ENCODE measurements around the gene PPP1R37. TPM values are rescaled to one million over a fixed set of nuclear protein-coding genes. Genes with fewer than 3 reads are reported as not detected.

PPP1R37 gene
- total and polyA plus RNA-seq, 4 donors = 1.8 to 10.4 (median 9.3) TPM

GRCh38 chr19:45141203-45141900, 48.4 kb downstream of the PPP1R37 start:
- no peak for DNase-seq (ENCODE audit: low spot score)
- no peaks in the 10 kb centered on the region for H3K27me3 ChIP-seq (ENCODE audit: control insufficient read depth in 4 of 4, insufficient read depth in 4 of 4, low read length in 3 of 4)
- no peak overlapping the region for H3K27ac ChIP-seq (ENCODE audit: low read depth in 1 of 2, low read length in 2 of 2)
- H3K36me3 ChIP-seq (ENCODE audit: control insufficient read depth in 4 of 4, insufficient read depth in 3 of 4, low read depth in 1 of 4, low read length in 3 of 4) = peaks cover 0 to 10% (median 2%) of the 10 kb centered on the region in 4 donors
- H3K9ac ChIP-seq (ENCODE audit: low read depth in 1 of 2, low read length in 2 of 2) = no peak overlapping the region
- TF ChIP-seq, protein P1, sequence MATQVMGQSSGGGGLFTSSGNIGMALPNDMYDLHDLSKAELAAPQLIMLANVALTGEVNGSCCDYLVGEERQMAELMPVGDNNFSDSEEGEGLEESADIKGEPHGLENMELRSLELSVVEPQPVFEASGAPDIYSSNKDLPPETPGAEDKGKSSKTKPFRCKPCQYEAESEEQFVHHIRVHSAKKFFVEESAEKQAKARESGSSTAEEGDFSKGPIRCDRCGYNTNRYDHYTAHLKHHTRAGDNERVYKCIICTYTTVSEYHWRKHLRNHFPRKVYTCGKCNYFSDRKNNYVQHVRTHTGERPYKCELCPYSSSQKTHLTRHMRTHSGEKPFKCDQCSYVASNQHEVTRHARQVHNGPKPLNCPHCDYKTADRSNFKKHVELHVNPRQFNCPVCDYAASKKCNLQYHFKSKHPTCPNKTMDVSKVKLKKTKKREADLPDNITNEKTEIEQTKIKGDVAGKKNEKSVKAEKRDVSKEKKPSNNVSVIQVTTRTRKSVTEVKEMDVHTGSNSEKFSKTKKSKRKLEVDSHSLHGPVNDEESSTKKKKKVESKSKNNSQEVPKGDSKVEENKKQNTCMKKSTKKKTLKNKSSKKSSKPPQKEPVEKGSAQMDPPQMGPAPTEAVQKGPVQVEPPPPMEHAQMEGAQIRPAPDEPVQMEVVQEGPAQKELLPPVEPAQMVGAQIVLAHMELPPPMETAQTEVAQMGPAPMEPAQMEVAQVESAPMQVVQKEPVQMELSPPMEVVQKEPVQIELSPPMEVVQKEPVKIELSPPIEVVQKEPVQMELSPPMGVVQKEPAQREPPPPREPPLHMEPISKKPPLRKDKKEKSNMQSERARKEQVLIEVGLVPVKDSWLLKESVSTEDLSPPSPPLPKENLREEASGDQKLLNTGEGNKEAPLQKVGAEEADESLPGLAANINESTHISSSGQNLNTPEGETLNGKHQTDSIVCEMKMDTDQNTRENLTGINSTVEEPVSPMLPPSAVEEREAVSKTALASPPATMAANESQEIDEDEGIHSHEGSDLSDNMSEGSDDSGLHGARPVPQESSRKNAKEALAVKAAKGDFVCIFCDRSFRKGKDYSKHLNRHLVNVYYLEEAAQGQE (IDR thresholded peaks at IDR 0.05) = no peak
- TF ChIP-seq, protein P2, sequence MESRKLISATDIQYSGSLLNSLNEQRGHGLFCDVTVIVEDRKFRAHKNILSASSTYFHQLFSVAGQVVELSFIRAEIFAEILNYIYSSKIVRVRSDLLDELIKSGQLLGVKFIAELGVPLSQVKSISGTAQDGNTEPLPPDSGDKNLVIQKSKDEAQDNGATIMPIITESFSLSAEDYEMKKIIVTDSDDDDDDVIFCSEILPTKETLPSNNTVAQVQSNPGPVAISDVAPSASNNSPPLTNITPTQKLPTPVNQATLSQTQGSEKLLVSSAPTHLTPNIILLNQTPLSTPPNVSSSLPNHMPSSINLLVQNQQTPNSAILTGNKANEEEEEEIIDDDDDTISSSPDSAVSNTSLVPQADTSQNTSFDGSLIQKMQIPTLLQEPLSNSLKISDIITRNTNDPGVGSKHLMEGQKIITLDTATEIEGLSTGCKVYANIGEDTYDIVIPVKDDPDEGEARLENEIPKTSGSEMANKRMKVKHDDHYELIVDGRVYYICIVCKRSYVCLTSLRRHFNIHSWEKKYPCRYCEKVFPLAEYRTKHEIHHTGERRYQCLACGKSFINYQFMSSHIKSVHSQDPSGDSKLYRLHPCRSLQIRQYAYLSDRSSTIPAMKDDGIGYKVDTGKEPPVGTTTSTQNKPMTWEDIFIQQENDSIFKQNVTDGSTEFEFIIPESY (IDR thresholded peaks at IDR 0.05) = no peak
- TF ChIP-seq JUND (IDR thresholded peaks at IDR 0.05) = no peak
- TF ChIP-seq RXRA (IDR thresholded peaks at IDR 0.05) = no peak
- no peak for TF ChIP-seq HNF4A (conservative IDR thresholded peaks at IDR 0.05)
- TF ChIP-seq MAX (IDR thresholded peaks at IDR 0.05) = no peak
- no peak for TF ChIP-seq HNF4G (IDR thresholded peaks at IDR 0.05)
- TF ChIP-seq SP1 (IDR thresholded peaks at IDR 0.05) = no peak
- TF ChIP-seq EGR1 (IDR thresholded peaks at IDR 0.05; ENCODE audit: low read depth in 2 of 2) = no peak
- no peaks in the 10 kb centered on the region for H3K4me1 ChIP-seq (ENCODE audit: control insufficient read depth in 4 of 4, insufficient read depth in 4 of 4, low read length in 3 of 4)
- no peak overlapping the region for H3K4me3 ChIP-seq (ENCODE audit: low read depth in 1 of 3, low read length in 3 of 3)
- WGBS = 96% methylated on average over 28 of the region's 28 CpGs
- no peaks in the 10 kb centered on the region for H3K9me3 ChIP-seq (ENCODE audit: control insufficient read depth in 4 of 4, low read length in 3 of 4)

DNA sequence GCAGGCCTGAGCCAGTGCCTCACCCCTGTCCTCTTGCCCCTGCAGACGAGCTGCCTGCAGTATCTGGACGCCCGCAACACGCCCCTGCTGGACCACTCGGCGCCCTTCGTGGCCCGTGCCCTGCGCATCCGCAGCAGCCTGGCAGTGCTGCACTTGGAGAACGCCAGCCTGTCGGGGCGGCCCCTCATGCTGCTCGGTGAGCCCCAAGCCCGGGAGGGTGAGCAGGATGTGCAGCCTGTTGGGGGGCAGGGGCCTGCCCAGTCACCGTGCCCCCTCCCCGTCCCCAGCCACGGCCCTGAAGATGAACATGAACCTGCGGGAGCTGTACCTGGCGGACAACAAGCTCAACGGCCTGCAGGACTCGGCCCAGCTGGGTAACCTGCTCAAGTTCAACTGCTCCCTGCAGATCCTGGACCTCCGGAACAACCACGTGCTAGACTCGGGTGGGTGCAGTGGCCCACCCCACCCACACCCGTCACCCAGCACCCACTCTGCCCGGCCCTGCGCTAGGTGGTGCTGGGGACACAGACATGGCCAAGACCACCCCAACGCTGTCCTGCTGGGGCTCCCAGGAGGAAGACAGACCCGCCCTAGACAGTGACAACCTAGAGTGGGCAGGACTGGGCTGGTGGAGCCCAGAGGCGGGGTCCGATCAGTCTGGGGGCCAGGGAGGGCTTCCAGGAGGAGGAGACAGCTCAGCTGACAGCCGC, 49.2 kb downstream of the PPP1R37 start:
- H3K9me3 ChIP-seq (ENCODE audit: control insufficient read depth in 4 of 4, low read length in 3 of 4) = no peaks in the 10 kb centered on the region
- no peak overlapping the region for H3K27ac ChIP-seq (ENCODE audit: low read depth in 1 of 2, low read length in 2 of 2)
- peaks cover 0 to 10% (median 3%) of the 10 kb centered on the region in 4 donors for H3K36me3 ChIP-seq (ENCODE audit: control insufficient read depth in 4 of 4, insufficient read depth in 3 of 4, low read depth in 1 of 4, low read length in 3 of 4)
- DNase-seq (ENCODE audit: low spot score) = no peak
- 97% methylated on average over 33 of the region's 33 CpGs for WGBS
- H3K9ac ChIP-seq (ENCODE audit: low read depth in 1 of 2, low read length in 2 of 2) = no peak overlapping the region
- no peaks in the 10 kb centered on the region for H3K27me3 ChIP-seq (ENCODE audit: control insufficient read depth in 4 of 4, insufficient read depth in 4 of 4, low read length in 3 of 4)
- H3K4me1 ChIP-seq (ENCODE audit: control insufficient read depth in 4 of 4, insufficient read depth in 4 of 4, low read length in 3 of 4) = no peaks in the 10 kb centered on the region
- H3K4me3 ChIP-seq (ENCODE audit: low read depth in 1 of 3, low read length in 3 of 3) = no peak overlapping the region
- TF ChIP-seq HNF4G (IDR thresholded peaks at IDR 0.05) = no peak
- TF ChIP-seq YY1 (IDR thresholded peaks at IDR 0.05) = no peak
- no peak for TF ChIP-seq GABPA (IDR thresholded peaks at IDR 0.05 in 1 of 2, conservative IDR thresholded peaks at IDR 0.05 in 1 of 2)
- no peak for TF ChIP-seq MAX (IDR thresholded peaks at IDR 0.05)
- TF ChIP-seq JUND (IDR thresholded peaks at IDR 0.05) = no peak
- no peak for TF ChIP-seq SP1 (IDR thresholded peaks at IDR 0.05)
- no peak for TF ChIP-seq HNF4A (conservative IDR thresholded peaks at IDR 0.05)
- no peak for TF ChIP-seq EGR1 (IDR thresholded peaks at IDR 0.05; ENCODE audit: low read depth in 2 of 2)
- TF ChIP-seq FOXA1 (IDR thresholded peaks at IDR 0.05) = no peak
- TF ChIP-seq TAF1 (conservative IDR thresholded peaks at IDR 0.05) = no peak
- no peak for TF ChIP-seq ATF3 (IDR thresholded peaks at IDR 0.05)
- TF ChIP-seq FOXA2 (IDR thresholded peaks at IDR 0.05) = no peak
- TF ChIP-seq NR2F2 (IDR thresholded peaks at IDR 0.05) = no peak
- TF ChIP-seq, protein P2 (IDR thresholded peaks at IDR 0.05) = no peak
- TF ChIP-seq, protein P1 (IDR thresholded peaks at IDR 0.05) = no peak
